ENCODE data around the gene METTL6.
"Not testable (repeated sequence)": the region's sequence is repeated elsewhere in the genome, so short reads cannot be mapped to it uniquely, and the experiment has no call there.

The METTL6 gene

DNA sequence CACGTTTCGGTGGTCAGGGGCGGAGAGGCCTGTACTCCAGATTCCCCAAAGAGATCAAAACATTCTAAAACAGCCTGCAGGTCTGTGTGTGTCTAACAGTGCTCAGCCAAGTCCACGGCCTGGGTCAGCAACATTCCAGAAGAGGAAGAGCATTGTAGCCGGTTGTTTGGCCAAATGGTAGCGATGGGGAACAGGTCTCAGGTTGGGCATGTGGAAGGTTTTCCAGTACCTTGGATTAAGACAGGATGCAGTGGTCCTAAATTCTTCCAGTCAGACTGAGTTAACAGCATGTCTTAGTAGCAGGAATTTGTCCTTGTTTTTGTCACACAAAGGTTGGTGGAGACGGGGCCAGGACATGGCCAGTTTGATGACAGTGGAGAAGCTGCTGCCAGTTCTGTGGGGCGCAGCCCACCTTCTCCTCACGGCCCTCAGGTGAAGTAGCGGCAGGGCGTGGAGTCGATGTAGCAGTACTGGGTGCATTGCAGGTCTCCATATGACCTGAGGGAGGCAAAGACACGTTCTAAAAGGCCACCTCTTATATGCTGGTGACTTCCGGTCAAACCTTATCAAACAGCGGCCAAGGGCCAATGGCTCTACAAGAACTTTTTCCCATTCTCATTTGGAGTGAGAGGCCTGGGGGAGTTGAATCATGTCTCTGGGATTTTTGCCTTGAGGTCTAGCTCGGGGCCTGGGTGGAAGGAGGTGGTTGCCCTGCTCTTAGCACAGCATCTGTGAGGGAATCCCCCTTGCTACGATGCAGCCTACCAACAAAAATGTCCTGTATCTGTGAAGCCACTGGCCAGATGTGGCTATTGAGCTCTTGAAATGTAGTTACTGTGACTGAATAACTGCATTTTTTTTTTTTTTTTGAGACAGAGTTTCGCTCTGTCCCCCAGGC, 24.1 kb upstream of the METTL6 start:
- no peak for DNase-seq (ENCODE audit: low read depth in 2 of 2)

DNA sequence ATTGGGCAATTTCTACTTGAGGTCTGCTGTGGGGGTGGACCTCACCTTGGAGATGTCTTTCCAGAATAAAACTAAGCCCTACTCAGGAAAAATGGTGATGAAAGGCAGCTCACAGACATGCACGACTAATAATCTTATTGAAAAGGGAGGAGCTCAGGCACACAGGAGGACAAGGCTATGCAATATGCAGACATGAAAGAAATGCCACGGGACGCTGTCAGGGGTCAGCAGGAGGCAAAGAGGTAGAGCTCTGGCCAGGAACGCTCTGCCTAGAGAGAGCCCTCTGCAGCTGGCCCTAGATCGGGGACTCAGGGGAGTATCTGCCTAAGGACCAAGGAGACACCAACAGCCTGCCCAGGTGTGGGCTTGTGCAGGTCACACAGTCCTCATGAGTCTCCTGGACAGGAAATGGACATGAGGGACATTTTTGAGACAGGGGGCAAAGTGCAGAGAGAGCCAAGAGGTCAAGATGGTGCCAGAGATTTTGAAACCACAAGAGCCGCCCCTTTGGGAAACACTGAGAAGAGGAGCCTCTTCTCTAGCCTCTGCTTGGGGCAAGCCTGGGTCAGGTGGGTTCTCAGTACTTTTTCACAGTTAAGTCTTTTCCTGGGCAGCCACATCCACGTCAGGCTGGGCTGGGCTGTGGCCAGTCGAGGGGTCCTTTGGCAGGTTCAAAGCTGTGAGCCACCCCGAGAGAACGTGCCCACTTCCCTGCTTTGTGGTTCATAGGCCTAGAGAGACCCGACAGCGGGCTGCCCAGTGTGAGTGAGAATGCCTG, 23.3 kb upstream of the METTL6 start:
- no peak for DNase-seq (ENCODE audit: low read depth in 2 of 2)

DNA sequence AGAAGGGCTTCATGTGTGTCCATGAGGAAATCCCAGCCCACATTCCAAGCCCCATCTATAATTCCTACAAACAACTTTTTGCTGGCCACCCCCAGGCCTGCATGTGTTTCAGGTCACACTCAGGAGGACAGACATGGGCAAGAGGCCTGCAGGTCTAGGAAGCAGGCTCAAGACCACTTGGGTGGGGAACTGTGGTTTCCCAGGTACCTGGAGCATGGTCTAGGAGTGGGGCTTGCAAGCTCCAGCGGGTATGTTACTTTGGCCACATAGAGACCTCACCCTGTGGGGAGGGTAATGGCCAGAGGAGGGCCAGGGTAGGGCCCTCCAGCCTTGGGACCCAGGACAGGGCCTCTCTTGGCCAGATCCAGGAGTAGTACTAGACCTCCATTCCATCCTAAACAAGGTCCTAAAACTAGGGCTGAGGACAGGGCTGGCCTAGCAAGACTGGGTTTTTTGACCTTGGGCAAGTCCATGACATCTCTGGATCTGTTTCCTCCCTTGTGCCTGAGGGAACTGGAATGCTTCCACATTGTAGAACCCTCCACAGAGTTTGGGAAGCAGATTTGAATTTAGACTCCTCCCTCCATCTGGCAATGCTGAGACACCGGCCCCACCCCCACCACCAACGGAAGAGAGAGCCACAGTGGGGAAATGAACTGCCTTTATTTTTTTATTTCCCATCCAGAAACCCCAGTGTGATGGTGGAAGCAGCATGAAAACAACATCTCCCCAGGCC, 22.3 kb upstream of the METTL6 start:
- no peak for DNase-seq (ENCODE audit: low read depth in 2 of 2)

DNA sequence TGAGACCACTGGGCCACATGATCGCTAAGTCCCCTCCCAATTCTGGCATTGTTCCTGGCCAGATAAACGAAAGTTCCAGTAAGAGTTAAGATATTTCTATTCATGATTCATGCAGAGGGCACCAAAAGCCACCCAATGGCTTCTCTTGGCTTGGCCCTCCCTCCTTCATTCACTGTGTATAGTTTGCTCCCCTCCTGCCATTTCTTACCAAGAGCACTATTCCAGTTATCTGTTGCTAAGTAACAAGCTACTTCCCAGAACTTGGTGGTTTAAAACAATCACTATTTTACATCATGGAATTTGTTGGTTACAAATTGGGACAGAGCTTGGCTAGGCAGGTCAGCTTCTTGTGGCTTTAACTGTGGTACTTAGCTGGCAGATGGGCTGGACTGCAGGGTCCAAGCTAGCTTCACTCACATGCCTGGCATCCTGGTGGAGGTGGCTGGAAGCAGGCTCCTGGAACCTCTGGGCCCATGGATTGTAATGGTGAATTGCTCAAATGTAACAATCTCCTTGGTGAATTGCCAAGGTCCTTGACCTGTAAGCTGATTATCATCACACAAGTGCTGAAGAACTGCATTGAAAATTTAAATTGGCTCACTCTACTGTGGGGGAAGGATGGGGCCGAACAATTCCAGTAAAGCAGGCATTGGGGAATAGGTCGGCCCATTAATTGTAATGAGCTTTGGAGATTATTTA, 16.6 kb upstream of the METTL6 start:
- DNase-seq (ENCODE audit: low read depth in 2 of 2), result no peak

DNA sequence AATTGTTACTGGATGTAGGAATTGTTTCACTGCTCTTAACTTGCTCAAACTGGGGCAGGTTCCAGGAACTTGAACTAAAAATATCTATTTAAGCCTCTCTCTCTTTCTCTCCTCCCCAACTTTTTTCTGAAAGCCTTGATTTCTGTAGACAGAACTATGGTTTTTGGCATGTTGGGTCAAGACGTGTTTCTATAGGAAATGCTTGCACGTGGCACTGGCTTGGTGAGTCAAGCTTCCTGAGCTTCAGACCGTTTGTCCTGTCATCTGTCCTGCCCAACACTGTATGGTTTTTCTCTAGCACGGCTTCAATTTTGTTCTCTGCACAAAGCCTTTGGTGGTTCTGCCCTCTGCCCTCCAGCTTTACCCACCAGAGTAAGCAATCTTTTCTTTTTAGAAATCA, 13.5 kb upstream of the METTL6 start:
- DNase-seq (ENCODE audit: low read depth in 2 of 2), result no peak

DNA sequence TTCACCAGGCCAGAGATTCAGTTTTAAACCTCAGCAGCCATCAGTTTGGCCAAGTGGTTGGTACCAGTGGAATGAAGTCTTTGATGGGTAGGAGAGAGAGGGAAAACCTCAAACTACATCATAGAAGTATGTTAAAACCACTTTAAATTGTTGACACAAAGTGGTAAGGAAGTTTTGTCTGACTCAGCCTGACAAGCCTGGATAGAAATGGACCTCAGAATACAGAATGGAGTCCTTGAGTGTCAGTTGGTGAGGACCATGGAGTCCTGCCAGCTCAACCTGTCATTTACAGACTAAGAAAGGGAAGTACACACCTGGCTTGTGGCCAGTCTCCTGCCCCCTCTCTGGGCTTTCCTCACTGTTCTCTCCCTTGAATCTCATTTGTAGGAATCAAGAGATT, 12.1 kb upstream of the METTL6 start:
- no peak for DNase-seq (ENCODE audit: low read depth in 2 of 2)

DNA sequence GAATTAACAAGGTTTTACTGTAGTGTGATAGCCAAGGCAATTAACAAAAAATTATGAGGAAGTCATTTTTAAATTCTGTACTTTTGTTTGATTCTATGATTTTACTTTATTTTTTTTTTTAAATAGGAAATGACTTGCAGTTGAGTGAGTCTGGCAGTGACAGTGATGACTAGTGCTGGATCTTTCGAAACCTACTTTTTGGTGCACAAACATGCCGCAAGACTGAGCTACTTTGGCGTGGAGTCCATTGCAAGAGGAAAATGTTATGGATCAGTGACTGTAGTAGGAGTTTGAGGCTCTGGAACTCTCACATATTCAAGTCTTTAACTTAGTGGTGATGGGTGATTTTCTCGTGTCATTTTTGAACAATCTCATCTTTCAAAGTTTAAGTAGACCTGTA, 11.6 kb upstream of the METTL6 start:
- DNase-seq (ENCODE audit: low read depth in 2 of 2), result no peak

DNA sequence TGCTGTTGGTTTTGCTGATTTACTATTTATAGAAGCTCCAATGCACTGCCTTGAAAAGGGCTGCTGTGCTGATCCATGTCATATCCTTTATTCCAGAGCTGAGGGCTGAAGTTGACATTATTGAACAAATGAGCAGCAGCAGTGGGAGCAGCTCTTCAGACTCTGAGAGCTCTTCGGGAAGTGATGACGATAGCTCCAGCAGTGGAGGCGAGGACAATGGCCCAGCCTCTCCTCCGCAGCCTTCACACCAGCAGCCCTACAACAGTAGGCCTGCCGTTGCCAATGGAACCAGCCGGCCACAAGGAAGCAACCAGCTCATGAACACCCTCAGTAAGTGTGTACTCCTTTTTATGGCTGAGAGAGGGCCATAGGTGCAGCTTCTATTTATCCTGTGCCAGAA, 8.9 kb upstream of the METTL6 start:
- no peak for DNase-seq (ENCODE audit: low read depth in 2 of 2)

DNA sequence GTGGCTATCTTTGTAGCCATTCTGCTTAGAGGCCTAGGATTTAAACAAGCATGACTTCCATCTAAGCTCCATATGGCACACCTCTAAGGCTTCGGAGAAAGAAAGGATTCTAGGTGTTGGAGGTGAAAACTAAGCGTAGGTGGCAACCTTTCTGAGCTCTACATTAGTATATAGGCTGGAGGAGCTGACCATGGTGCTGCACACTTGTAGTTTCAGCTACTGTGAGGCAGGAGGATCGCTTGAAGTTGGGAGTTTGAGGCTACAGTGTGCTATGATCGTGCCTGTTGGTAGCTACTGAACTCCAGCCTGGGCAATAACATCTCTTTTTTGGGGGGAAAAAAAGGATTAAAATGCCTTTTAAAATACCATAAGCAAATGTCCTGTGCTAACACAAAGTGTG, 7.4 kb upstream of the METTL6 start:
- DNase-seq (ENCODE audit: low read depth in 2 of 2), result no peak

DNA sequence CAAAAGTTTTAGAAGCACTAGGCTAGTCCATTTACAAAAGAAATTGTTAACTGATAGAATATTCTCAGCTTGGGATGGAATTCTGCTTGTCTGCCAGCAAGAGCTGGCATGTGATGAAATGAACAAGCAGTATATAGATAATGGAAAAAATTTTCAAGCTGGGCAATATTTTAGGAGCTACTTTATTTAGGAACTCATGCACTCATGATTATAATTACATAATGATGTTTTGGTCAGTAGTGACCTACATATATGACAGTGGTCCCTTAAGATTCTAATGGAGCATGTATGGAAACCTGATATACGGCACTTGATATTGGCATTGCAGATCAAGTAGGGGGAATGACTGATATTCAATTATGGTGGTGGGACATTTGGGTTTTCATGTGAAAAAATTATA, 6.2 kb upstream of the METTL6 start:
- DNase-seq (ENCODE audit: low read depth in 2 of 2), result no peak

DNA sequence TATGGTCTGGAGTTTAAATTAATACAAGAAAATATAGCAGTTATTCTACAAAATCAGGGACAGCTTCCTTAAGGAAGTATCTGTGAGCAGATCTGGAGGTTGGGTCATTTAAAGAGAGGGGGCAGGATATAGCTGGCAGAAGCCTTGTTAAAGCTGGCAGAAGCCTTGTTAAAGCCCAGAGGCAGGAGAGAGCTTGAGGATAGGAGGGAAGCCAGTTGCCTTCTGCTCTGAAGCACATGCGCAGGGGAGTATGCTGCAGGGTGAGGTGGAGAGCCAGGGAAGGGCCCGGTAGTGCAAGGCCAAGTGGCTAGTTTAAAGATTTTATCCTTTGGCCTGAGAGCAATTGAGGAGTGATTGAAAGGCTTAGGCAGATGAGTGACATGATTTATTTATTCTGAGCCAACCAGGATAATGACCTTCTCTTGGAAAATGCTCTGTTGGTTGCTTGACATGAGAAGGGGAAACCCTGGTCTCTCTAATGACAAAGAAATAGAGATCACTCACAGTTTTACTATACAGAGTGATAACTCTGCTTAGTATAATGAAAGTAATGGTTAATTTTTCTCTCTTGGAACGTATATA, 4.0 kb upstream of the METTL6 start:
- no peak for DNase-seq (ENCODE audit: low read depth in 2 of 2)

DNA sequence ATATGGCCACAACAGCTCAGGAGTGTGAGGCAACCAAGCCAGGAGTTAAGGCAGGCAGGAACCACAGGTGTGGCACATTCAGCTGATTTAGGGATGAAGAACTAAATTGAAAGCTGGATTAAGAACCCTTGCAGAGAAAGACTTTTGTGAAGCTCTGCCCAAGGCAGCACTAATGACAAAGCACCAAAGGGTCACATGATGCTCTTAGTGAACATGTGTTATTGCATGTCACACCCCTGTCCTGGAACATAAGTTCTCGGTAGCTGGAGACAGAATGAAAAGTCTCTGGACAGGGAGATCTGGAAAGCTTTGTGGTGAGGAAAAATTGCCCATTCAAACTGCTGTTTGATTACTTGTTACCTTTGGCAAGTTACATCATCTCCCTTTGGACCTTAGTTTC, 3.3 kb upstream of the METTL6 start:
- no peak for DNase-seq (ENCODE audit: low read depth in 2 of 2)

DNA sequence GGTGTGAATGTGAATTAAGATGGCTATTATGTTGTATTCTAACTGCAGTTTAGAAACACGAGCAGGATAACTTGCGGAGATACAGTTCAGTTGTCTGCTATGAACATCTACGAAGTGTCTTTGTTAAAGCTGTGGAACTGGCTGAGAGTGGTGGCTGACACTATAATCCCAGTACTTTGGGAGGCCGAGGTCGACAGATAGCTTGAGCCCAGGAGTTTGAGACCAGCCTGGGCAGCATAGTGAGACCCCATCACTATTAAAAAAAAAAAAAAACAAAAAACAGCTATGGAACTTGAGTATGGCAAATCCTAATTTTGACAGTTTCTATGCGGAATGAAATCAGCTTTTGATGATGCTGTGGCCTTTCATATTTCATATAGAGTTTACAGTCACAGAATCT, 1.7 kb upstream of the METTL6 start:
- DNase-seq (ENCODE audit: low read depth in 2 of 2), result no peak

DNA sequence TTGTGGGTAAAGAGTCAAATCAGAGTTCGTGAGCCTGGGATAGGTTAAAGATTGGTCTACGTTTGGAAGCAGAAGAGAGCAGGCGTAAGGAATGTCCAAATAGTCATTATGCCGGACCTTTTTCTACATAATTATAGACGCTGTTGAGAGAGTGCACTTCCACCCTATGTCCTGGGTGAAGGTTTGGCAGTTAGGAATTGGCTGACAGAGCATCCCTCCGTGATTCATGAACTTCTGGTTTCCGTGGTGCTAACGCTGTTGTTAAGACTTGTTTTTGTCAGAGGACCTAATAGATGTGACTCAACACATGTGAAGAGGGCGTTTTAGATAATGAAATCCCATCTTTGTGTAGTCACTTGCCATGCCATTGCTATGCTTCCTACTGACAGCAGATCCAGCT, 1.2 kb upstream of the METTL6 start:
- DNase-seq (ENCODE audit: low read depth in 2 of 2), result peak in 1 of 2 donors; percentile 18

DNA sequence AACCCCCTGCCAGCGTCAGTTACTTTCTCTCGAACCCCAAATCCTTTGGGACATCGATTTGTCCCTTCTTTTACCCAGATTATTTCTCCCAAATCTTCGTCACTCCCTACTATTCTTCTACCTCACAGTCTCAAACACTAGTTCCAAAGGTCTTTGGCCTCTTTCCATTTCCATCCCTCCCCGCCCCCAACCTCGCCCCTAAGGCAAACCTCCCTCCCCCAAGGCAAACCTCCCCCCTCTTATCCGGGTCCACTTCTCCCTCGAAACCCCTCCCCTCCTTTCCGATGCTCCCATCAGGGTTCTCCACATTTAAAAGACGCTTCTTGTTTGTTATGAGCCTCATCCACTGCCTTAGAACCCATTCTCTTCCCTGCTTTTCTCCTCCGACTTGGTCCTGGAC, 637 bp upstream of the METTL6 start:
- DNase-seq (ENCODE audit: low read depth in 2 of 2), result no peak

DNA sequence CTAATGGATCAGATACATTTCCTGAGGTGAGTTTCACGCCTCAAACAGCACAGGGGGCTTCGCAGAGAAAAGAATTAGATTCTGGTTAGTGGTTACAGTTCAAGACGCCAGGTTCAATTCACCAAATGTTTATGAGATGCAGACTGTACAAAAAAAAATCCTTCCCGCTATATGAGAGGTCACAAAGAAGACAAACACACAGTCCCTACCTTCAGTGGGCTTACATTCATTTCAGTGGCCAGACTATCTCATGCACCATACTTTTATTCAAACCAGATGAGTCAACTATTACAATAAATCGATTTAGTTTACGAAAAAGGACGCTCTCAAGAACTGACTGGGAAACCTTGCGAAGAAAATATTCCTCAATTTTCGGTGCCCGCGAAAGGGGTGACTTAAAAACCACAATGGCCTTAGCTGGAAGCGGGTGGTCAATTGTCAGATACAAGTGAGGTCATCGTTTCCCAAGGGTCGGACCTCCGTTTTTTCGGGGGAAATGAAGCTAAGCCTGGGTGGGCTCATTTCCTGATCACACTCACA, 695 bp downstream of the METTL6 start:
- no peak for DNase-seq (ENCODE audit: low read depth in 2 of 2)

DNA sequence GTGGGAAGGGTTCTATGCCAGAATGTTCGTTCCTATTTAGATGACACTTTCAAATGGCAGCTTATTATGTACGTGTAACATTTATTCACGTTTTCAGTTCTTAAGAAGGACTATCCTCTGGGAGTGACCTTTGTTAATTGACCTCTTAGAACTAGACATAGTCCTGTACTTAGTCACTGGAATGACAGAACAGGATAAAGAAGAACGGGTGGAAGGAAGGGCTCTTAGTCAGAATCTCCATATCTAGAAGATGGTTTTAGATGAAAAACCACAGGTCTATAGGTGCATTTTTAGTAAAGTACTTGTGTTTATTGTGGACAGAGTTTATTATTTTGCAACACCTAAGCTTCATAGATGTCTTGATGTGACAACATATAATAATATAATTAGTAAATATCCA, 6.5 kb downstream of the METTL6 start:
- no peak for DNase-seq (ENCODE audit: low read depth in 2 of 2)

DNA sequence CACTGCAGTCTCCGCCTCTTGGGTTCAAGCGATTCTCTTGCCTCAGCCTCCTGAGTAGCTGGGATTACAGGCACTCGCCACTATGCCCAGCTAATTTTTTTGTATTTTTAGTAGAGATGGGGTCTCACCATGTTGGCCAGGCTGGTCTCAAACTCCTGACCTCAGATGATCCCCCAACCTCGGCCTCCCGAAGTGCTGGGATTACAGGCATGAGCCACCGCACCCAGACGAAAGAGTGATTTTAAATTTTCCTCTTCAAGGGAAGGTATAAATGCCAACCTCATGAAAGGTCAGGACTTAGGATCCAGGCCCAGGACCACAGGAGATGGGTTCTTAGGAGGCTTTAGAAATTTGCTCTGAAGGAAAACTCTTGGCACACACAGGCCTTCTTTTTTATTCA, 16.4 kb downstream of the METTL6 start:
- not testable (repeated sequence) for DNase-seq (ENCODE audit: low read depth in 2 of 2)

DNA sequence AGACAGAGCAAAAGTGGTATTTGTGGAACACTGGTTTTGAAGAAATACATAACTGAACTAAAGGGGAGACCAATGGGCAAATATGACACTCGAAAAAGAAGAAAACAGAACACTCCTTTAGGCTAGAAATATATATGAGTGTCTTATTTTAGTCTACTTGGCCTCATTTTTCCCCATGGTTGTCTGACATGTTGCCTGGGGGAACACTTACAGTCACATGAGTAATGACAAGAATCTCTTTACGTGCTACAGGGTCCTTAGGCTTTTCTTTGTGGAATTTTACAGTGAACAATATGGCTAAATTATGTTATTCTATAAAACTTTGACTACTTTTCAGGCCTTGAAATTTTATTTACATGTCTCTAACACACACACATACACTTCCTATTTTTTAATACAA, 17.6 kb downstream of the METTL6 start:
- no peak for DNase-seq (ENCODE audit: low read depth in 2 of 2)

DNA sequence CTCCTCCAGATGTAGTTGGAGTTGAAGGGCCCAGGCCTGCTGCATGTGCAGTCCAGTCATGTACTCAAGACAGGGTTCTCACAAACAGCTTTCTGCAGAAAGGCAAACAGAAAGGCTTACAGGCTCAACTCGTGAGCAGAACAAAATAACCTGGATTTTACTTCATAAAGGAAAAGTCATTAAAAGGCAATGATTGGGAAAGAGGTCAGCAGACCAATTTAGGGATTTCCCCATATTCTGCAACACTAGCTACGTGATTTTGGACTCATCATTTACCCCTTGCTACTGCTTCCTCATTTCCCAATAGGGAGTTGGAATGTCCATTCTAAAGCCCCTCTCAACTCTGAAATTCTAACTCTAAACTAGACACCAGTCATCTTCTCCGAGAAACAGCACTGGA, 18.1 kb downstream of the METTL6 start:
- DNase-seq (ENCODE audit: low read depth in 2 of 2), result no peak

DNA sequence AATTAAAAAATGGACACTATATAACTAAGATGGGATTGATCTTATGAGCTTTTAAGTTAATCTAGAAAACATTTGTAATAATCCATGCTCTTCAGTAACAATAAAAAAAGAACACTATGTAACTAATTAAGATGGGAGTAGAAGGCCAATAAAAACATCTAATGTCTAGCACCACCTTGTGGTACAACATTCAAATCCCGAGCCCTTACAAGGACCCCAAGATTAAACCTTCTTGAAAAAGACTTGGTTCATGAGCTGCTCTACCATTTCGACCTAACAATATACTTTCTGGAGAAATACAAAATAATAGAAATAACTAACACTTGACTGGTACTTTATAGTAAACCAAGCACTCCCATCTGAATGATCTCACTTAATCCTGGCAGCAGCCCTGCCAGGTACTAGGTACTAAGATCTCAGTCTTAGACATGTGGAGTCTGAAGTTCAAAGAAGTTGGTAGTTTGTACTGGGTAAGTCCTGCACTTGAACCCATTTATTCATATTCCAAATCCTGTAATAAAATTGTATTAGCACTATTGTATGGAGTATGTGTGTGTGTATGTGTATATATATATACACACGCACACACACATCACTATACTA, 21.8 kb downstream of the METTL6 start:
- DNase-seq (ENCODE audit: low read depth in 2 of 2), result no peak

Measured in stimulated activated CD4-positive, alpha-beta T cell treated with anti-CD3 and anti-CD28 coated beads, Interleukin-4, amount 100 ng/mL, for 48 hours (primary cell).